HG02970 (cell line): ENCODE measurements around the gene TSPOAP1.
A peak's percentile ranks its signal among the peaks of the same experiment; 100 is the strongest.

Experiments
- ATAC-seq: cut with Tn5 transposase; IDR thresholded peaks from one replicate; pipeline ENCODE4 v1.9.1; 2021; ENCODE audit warnings: mild to moderate bottlenecking, moderate library complexity, moderate number of reproducible peaks; ENCODE audit not compliant: unreplicated experiment, low FRiP score

The TSPOAP1 gene

DNA sequence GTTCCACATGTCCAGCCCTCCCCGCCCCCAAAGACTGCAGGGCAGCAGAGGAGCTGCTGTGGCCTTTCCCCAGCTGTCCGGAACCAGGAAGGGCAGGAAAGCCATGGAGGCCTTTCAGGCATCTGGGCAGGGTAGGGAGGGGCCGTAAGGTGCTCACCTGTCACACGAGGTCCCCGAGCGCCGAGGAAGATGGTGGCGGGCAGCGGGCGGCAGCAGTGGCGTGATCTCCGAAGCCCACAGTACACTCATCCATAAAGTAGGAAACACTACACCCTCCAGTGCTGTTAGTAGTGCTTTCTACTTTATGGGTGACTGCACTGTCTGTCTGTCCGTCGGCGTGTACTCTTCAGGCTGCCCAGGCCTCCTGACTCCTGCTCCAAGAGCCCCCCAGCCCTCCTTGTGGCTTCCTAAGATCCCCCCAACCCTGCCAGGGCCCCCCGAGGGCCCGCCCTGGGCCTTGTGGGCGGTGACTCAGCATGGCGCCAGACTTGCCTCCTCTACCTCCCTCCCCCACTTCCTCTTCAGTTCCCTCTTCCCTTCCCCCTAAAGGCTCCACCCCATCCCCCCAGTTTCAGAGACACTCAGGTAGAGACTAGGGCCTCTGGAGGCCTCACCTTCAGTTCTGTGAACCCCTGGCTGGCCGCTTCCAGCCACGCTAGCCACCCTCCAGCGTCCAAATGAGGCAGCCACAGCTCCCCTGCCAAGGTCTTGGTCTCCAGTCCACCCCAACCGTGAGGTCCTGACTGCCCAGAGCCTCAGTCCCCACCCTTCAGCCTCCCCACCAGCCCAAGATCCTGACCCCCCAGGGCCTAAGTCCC is 2.6 kb upstream of the TSPOAP1 start:
- no peak for ATAC-seq

DNA sequence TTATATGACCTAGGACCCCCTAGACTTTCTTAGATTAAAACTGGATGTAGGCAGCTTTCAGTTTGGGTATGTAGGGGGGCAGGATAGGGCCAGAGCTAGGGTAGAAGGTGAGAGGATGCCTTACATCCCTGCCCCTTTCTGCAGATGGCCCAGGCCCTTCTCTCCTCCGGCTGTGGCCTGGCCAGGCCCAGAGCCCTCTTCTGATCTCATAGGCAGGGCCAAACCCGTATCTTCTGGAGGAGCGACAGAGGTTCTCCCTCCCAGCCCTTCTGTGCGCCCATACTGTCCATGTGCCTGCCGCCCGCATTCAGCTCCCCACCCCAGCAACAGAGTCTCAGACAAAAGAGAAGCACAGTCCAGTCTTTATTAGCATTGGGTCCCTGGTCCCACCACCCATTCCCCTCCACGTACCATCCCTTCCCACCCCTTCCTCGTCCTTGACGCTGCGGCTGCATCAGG is 2.0 kb upstream of the TSPOAP1 start:
- no peak for ATAC-seq

DNA sequence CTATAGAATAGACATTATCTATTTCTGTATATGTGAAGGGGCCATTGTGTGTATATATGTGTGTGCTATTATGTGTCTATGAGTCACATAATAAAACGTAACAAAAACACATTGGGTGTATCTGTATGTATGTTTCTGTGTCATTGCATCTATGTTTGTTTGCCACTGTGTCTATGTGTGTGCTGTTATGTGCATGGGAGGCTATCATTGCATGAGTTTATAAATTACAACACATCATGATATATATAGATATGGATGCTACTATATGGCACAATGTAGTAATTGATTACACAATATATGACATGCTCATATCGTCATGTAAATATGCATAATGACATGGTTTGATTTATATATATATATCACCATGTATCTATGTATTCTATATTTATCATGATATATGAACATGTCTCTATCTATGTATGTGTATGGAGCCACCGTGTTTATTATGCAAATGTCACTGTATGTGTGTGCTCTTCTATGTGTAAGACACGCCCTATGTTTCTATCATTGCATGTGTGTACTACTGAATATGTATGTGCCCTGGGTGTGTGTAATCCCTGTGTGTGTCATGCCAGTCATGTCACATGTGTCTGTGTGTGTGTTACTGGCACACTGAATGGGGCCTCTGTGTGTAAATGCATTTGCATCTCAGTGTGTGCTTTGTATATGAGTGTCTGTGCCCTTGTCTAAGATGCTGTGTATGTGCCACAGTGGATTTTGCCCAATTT is 1.4 kb upstream of the TSPOAP1 start:
- no peak for ATAC-seq

DNA sequence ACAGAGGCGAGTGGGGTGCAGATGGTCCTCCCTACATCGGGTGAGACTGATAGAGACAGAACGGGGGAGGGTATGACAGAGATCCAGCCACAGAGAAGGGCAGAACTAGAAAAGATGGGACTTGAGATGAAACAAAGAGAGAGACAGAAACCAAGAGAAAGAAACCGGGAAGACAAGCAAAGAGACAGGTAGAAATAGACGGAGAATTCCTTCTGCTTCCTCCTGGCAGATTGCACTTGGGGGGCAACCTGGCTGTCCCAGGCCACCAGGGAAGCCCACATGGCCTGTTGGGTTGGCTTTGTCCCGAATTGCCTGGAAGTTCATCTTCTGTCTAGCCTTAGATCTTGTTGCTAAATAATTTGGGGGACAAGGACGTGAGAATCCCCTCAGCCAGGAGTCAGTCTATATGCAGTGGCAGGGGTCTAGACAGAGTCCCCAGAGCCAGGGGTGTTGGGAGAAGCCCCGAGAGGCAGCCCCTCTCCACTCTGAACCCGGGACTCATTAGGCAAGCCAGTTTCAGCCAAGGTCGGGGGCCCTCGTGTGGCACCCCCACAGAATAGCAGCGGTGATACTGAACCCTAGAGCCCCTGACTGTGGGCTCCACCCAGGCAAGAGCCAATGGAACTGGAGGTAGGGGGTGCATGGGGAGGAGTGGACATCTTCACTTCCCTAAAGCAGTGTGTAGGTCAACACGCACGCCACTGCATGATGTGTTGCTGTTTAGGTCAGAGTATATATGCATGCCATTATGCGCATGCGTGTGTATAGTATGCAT is 627 bp upstream of the TSPOAP1 start:
- ATAC-seq: peak; percentile 36

DNA sequence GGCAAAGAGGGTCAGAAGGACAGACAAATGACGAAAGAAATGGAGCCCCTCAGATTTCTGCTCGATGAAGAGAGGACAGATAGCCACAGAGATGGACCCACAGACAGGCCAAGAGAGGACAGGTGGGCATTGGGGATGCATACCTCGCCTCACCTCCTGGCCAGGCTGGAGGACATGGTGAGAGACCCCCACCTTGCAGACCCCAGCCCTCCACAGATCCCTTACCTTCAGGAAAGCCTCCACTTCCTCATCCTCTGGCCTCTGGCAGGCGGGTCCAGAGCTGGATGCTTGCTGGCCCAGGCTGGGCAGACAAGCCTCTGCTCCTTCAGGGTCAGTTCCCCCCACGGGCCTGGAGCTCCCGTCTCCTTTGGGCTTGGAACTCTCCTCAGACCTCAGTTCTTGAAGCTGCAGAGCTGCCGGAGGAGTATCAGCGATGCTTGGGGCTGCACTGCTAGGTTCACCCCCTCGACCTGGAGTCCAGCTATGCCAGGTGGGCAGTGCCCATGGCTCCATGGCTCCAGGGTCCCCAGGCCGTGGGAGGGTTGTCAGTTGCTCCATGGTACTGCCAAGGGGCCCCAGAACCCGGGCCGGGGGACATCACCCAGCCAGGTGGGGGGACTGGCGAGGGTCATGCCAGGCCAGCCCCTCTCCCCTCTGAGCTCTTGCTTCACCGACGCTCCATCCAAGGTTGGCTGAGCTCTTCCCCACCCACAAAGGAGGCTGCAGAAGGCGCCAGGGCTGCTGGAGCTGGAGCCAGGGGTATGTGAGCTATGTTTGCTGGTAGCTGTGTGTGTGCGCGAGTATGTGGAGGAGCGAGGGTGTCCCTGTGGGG is 1.0 kb downstream of the TSPOAP1 start:
- no peak for ATAC-seq

DNA sequence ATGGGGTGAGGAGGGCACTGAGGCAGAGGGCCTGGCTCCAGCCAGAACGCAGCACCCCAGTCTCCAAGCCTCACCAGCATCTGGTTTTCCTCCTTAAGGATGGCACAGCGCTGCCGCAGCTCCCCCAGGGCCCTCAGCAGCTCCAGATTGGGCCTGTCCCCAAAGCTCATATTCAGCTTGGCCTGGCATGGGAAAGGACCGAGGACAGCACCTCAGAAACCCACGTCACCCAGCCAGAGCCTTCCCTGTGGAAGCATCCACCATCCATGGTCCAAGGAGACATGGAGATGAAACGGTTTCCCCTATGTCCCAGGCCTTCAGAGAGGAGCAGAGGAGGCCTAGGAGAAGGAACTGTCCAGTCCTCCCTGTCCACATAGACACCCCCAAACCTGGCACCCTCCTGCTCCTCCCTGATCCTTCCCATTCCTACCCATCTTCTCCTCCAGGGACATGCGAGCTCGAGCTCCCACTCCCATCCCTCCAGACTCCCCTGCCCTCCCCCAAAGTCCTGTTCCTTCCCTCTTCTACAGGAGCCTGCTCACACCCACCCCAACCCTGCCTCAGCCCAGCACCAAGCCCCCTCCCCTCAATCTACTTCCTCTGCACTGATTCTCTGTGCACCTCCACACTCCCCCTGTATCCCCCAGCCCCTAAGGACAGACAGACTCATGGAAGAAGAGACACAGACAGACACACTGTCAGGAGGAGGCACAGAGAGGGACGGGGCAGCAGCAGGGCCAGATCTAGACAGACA is 1.8 kb downstream of the TSPOAP1 start:
- no peak for ATAC-seq

DNA sequence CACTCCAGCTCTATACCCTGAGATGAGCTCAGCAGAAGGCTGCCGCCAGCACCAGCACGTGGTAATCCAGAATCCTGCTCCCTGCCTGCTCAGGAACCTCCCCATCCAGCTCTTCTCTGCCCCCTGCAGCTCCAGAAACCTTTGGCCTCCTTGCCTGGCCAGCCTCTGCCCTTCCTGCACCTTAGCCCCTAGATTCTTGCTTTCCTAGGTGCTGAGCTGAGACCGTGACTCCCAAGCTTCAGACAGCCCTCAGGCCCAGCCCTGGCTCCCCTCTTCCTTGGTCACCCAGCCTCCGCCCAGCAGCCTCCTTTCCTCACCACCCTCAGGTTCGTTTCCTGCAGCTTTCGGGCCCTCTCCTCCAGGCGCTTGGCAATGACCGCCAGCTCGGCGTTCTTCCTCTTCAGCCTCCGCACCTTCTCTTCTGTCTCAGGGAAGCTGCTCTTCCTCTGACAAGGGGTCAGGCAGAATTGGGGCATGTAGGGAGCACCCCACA is 2.6 kb downstream of the TSPOAP1 start:
- no peak for ATAC-seq

DNA sequence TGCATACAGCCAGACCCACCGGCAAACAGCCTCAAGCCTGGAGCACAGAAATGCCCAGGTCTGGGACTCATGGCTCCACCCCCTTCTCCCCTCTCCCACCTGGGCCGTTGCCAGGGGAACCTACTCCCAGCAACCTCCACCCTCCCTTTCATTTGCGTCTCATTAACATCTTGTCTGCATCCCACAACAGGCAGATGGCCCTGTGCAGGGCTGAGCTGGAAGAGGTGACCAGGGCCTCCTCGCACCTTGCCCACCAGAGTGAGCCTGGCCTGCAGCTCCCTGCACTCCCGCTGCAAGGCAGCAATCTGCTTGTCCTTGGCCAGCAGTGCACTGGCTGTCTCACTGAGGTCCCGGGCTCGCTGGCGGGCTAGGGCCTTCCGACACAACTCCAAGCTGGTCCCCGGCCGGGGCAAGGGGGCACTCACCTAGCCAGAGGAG is 3.3 kb downstream of the TSPOAP1 start:
- no peak for ATAC-seq

DNA sequence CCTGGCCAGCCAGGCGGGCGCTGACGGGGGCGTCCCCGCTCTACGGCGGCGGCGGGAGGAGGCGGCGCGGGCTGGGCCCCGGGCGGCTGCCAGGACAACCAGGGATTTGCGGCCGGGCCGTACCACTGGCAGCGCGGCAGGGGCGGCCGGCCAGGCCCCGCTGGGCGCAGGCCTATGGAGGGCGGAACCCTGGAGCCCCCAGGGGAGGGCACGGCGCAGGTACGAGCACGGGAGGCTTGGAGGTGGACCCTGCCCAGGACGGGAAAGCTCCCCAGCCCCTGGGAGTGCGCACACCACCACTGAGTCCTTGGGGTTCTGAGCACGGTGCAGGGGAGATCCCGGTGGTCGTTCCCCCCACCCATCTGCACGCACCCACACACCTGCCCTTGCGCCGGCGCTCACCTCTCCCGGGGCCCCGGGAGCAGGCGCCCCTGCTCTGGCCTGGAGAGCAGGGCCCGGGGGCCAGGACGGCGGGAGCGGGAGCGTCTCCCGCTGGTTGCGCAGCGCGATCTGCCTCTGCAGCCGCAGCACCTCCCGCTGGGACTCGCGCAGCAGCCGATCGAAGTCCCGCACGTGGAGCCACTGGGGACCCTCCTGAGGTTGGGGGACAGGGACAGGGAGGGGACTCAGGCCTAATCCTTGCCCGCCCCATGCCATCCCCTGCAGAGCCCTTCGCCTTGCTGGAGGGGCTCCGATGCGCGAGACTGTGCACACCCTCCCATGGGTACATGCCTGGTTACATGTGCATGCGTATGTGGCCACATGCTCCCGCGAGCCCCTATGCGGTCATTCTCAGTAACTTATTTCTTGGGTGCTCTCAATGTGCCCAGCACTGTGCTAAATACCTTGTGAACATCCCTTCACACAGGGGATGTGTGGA is 3.9 kb downstream of the TSPOAP1 start:
- ATAC-seq: no peak

DNA sequence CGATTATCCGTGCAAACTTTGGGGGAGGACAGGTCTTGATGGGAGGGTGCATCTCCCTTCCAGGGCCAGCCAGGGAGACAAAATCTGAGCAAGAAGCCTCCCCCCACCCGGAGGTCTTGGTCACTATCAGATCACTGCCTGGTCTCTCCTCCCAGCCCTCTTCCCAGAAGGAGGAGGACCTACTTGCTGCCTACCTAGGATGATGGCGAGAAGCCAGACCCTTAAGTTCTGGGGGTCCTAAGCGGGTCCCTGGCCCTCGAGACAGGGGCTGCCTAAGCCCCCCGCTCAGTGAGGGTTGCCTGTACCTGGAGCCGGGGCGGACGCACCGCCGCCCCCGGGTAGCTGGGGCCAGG is 4.6 kb downstream of the TSPOAP1 start:
- ATAC-seq: no peak

DNA sequence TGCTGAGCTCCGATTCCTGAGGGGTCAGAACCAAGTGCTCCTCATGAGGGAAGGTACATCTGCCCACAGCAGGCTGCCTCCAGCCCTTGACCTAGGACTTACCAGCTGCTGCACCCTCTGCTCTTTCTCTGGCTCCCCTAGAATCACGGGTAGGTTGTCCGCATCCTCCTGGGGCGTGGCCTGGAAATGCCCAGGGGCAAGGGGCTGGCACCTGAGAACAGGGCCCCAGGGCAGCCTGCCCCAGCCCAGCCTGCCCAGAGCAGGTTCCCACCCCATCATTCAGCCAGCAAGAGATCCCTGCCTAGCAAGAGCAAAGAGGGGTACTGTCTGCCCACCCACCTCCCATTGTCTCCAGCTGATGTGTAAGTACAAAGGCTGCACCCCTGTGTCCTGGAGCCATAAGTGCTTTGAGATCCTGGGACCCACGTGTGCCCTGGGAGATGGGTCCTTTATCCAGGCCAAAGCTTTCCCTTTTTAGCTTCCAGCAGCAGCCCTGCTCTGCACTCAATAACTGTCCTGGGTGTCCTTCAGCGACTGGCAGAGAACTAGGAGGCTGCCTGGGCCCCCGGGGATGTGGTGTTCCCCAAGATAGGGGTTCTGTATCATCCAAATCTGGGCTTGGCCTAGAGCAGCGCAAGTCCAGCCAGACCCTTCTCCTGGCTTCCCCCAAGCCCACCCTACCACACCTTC is 5.1 kb downstream of the TSPOAP1 start:
- ATAC-seq: no peak

DNA sequence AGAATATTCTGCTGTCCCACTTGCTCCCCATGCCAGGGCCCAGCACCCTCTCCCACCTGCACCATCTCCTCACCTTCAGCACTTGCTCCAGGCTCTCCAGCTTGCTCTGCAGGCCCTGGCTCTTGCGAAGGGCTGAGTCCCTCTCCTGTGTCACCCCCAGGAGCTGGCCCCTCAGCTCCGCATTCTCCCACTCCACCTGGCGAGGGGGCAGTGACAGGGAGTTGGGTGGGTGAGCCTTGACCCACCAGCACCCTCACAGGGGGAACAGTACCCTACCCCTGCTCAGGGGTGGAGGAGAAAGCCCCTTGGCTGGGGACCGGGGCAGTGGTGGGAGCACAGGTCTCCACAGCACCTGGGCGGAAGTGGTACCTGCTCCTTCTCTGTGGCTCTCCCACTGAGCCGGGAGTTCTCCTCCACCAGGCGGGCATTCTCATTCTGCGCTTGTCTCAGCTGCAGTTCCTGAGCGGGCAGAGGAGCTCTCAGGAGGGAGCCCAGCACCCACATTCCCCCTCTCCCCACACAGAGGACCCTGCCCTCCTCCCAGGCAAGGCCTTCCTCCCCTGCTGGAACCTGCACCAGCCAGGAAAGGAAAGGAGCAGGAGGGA is 5.9 kb downstream of the TSPOAP1 start:
- ATAC-seq: no peak

DNA sequence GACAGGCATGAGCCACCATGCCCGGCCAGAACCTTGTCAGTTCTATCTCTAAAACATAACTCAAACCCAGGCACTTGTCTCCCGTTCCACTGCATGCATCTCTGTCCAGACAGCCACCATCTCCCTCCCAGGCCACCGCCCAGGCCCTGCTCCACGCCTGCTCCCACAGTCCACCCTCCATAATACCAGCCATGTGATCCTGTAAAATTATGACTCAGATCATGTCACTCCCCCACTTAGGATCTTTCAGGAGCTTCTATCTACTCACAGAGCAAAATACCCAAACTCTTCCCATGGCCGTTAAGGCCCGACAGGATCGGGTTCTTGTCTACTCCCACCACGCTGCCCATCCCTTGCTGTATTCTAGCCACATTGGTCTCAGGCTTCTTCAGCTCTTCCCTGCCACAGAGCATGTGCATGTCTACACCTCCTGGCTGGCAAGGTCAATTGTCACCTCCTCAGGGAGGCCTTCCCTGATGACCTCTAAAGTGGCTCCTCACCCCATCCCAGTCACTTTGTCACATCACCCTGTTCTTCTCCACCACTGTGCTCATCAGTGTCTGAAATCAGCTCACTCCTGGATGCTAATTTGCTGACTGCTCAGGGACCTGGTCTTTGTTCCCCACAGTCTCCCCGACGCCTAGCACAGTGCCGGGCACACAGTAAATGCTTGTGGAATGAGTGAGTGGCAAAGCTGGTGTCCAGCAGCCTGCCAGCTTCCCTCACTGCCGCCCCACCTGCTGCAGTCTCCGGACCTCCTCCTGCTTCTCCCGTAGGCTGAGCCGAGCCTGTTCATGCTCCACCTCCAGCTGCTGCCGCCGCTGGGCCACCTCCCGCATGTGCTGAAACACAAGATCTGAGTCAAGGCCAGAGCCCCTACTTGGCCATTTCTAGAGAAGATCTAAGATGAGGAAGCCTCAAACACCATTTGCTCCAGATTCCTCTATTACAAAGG is 6.7 kb downstream of the TSPOAP1 start:
- ATAC-seq: no peak

DNA sequence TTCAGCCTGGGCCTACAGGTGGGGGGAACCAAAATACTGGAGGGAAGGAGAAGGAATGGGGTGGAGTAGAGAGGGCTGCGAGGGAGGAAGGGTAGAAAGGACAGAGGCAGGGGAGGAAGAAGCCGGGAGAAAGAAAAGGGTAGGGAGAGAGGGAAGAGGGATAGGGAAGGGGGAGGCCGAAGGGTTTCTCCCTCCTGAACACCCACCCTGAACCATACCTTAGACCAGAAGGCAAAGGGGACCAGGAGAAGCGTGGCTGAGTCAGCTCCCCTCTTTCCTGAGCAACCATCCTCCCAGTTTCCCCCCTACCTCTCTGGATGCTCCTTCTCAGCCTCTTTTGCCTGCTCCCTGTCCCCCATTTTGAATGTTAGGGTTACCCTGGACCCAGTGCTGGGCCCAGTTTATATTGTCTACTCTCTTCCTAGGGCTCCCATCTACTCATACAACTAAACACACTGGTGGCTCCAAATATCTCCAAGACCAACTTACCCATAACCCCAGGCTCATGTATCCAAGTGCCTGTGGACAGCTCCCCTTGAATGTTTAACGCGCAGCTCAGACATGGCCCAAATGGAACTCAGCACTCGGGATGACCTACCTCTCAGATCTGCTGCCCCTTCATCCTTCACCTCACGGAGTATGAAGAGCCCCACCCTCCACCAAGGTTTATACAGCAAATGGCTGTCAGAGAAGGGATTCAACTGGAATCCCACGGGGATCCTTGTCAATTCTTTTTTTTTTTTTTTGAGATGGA is 7.8 kb downstream of the TSPOAP1 start:
- no peak for ATAC-seq

DNA sequence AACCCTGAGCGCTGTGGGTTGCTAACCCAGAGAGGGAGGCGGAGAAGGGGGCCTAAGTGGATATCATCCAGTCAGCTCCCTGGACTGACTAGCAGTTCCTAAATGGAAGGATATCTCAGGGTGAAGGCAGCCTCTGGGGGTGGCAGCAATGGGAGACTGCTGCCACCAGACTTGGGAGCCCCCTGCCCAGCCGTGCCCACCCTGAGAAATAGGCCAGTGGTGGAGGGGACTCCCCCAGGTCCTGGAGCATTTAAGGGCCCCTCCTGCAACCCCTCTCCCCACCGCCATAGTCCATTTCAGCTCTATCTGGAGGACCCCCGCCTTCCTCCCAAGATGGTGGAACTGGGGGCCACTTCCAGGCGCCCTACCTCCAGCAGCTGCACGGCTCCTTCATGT is 8.4 kb downstream of the TSPOAP1 start:
- ATAC-seq: no peak
